ENCODE measurements around the gene ABCC5.

The ABCC5 gene

GRCh38 chr3:183896610-183897009 lies 121.1 kb downstream of the ABCC5 start:
- H3K4me3 Mint-ChIP-seq = no peak overlapping the region
- H3K27ac Mint-ChIP-seq = no peak overlapping the region
- H3K4me1 Mint-ChIP-seq = no peaks in the 10 kb centered on the region
- H3K36me3 Mint-ChIP-seq (ENCODE audit: low read depth) = no peaks in the 10 kb centered on the region
- TF ChIP-seq CTCF (IDR thresholded peaks at IDR 0.05; ENCODE audit: unreplicated experiment in 3 of 3) = no peak
- no peaks in the 10 kb centered on the region for H3K9me3 Mint-ChIP-seq
- peaks cover 35% of the 10 kb centered on the region for H3K27me3 Mint-ChIP-seq (ENCODE audit: low read depth)

DNA sequence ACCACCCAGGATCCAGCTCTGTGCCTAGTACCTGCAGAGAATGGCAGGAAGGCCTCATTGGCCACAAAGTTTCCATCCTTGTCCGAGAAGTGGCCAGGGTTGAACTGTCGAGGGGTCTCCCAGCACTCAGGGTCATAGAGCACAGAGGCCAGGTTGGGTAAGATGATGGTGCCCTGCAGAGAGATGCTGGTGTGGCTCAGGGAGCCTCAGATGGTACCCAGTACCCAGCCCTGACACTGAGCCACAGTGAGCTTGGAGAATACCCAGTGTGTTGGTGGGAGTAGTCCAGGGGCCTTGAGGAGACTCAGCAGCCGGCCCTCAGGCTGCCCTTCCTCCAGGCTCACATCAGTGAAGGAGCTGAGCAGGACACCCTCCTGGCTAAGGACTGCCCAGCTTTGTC lies 121.5 kb downstream of the ABCC5 start:
- H3K4me1 Mint-ChIP-seq = no peaks in the 10 kb centered on the region
- no peaks in the 10 kb centered on the region for H3K9me3 Mint-ChIP-seq
- no peak overlapping the region for H3K4me3 Mint-ChIP-seq
- no peak overlapping the region for H3K27ac Mint-ChIP-seq
- TF ChIP-seq CTCF (IDR thresholded peaks at IDR 0.05; ENCODE audit: unreplicated experiment in 3 of 3) = no peak
- H3K36me3 Mint-ChIP-seq (ENCODE audit: low read depth) = no peaks in the 10 kb centered on the region
- peaks cover 33% of the 10 kb centered on the region for H3K27me3 Mint-ChIP-seq (ENCODE audit: low read depth)

DNA sequence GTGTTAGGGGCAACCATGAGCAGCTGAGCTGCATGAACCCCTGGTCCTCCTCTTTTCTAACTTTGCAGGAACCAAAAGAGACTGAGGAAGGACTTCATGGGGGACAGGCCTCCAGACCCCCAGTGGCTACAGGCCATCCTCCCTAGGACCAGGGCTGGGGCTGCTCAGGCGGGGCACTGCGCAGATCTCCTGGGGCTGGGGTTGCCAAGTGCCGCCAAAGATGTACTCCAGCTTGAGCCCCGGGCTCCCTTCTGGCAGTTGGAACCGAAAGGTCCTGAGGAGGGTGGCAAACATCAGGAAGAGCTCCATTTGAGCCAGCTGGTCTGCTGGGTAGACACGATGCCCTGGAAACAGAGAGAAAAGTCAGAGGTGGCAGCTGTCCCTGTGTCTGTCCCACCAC lies 121.9 kb downstream of the ABCC5 start:
- H3K27ac Mint-ChIP-seq = no peak overlapping the region
- no peaks in the 10 kb centered on the region for H3K4me1 Mint-ChIP-seq
- no peaks in the 10 kb centered on the region for H3K36me3 Mint-ChIP-seq (ENCODE audit: low read depth)
- H3K4me3 Mint-ChIP-seq = no peak overlapping the region
- no peaks in the 10 kb centered on the region for H3K9me3 Mint-ChIP-seq
- peaks cover 36% of the 10 kb centered on the region for H3K27me3 Mint-ChIP-seq (ENCODE audit: low read depth)
- no peak for TF ChIP-seq CTCF (IDR thresholded peaks at IDR 0.05; ENCODE audit: unreplicated experiment in 3 of 3)

DNA sequence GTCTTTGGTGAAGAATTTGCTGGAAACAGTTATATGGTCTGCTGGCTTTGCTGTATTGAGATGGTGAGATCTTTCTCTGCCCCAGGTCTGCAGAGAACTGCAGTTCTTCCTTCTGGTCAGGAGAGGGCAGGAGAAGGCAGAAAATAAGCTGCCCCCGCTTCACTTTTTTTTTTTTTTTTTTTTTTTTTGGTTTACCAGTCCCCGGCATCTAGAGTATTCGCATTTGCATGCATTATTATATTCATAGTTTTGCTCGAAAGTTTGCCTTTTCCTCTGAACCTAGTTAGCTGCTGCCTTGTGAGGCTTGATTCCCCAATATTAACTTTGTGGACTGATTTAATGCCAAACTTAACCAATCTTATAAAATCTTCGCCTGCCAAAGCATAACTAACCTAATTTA lies 122.4 kb downstream of the ABCC5 start:
- H3K4me1 Mint-ChIP-seq = no peaks in the 10 kb centered on the region
- peaks cover 36% of the 10 kb centered on the region for H3K27me3 Mint-ChIP-seq (ENCODE audit: low read depth)
- H3K36me3 Mint-ChIP-seq (ENCODE audit: low read depth) = no peaks in the 10 kb centered on the region
- no peak overlapping the region for H3K4me3 Mint-ChIP-seq
- TF ChIP-seq CTCF (IDR thresholded peaks at IDR 0.05; ENCODE audit: unreplicated experiment in 3 of 3) = peak; percentile 76 to 87 (median 83)
- no peak overlapping the region for H3K27ac Mint-ChIP-seq
- H3K9me3 Mint-ChIP-seq = no peaks in the 10 kb centered on the region

DNA sequence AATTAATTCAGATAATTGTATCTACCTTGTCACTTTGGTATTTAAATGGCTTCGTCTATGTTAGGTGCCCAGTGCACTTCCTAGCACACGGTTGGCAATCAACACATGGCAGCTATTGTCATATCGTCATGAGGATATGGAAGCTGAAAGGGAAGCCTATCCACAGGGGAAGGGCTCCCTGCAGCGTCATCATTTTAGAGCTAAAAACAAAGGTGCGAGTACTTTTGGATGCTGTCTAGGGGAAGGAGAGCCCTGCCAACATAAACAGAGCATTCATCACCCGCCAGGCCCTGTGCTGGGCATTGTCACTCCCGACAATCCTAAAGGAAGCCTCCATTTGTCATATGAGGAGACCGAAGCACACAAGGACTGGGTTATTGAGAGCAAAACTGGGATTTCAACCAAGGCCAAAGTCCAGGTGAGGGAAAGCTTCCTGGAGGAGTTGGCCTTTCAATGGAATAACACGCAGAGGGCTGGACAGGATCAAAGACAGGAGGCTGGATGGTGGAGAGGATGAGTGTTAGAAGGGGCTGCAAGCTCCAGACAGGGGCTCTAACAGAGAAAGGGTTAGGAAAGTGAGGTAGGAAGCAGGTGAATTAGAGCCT lies 125.0 kb downstream of the ABCC5 start:
- no peaks in the 10 kb centered on the region for H3K4me1 Mint-ChIP-seq
- peaks cover 38% of the 10 kb centered on the region for H3K27me3 Mint-ChIP-seq (ENCODE audit: low read depth)
- TF ChIP-seq CTCF (IDR thresholded peaks at IDR 0.05; ENCODE audit: unreplicated experiment in 3 of 3) = no peak
- H3K36me3 Mint-ChIP-seq (ENCODE audit: low read depth) = no peaks in the 10 kb centered on the region
- H3K9me3 Mint-ChIP-seq = no peaks in the 10 kb centered on the region
- H3K4me3 Mint-ChIP-seq = no peak overlapping the region
- no peak overlapping the region for H3K27ac Mint-ChIP-seq

GRCh38 chr3:183885766-183886165 lies 131.9 kb downstream of the ABCC5 start:
- no peaks in the 10 kb centered on the region for H3K36me3 Mint-ChIP-seq (ENCODE audit: low read depth)
- peaks cover 18% of the 10 kb centered on the region for H3K27me3 Mint-ChIP-seq (ENCODE audit: low read depth)
- TF ChIP-seq CTCF (IDR thresholded peaks at IDR 0.05; ENCODE audit: unreplicated experiment in 3 of 3) = no peak
- peak overlapping the region; percentile 75 to 87 (median 78) for H3K4me3 Mint-ChIP-seq
- peaks cover 33% of the 10 kb centered on the region for H3K4me1 Mint-ChIP-seq
- peak overlapping the region; percentile 19 to 83 (median 59) for H3K27ac Mint-ChIP-seq
- H3K9me3 Mint-ChIP-seq = no peaks in the 10 kb centered on the region
